Prostate gland (tissue), 2 donors: Measurements from ENCODE around the gene KDELR1. TPM values are rescaled to one million over a fixed set of nuclear protein-coding genes. Genes with fewer than 3 reads are reported as not detected.

ENCODE experiments used
- DNase-seq: peaks from one replicate; pipeline ENCODE4 v3.0.0-alpha.2; 2019; ENCODE audit warnings: low spot score
- H3K27ac ChIP-seq, 2 donors: fragments of 200-600 bp; sonication (generic); 2 replicates each; pipeline ENCODE4 v1.5.1; 2017 to 2019
- H3K27me3 ChIP-seq: fragments of 200-600 bp; sonication (generic); replicated peaks from 2 replicates; pipeline ENCODE4 v1.5.1; 2019; ENCODE audit not compliant: insufficient read depth
- H3K36me3 ChIP-seq, 2 donors: fragments of 200-600 bp; sonication (generic); 1 replicate in 1 of 2; 2 replicates in 1 of 2; pipeline versions ENCODE4 v1.5.1 to v1.8.1; 2017 to 2019
- H3K4me1 ChIP-seq: fragments of 200-600 bp; sonication (generic); replicated peaks from 2 replicates; pipeline ENCODE4 v1.5.1; 2019
- H3K4me3 ChIP-seq, 2 donors: fragments of 200-600 bp; sonication (generic); 2 replicates each; pipeline ENCODE4 v1.5.1; 2017 to 2019
- H3K9me3 ChIP-seq: fragments of 200-600 bp; sonication (generic); 2 replicates; pipeline ENCODE4 v1.5.1; 2017
- CTCF ChIP-seq, 4 experiments: fragments of 200-600 bp in 2 of 4; fragments of 450-650 bp in 2 of 4; sonication (generic) in 2 of 4; IDR thresholded peaks; 1 replicate in 3 of 4; 2 replicates in 1 of 4; pipeline ENCODE4 v1.5.1; 2016 to 2019; ENCODE audit warnings: antibody characterized with exemption in 4 of 4, mild to moderate bottlenecking in 2 of 4, moderate library complexity in 2 of 4
- POLR2A ChIP-seq: fragments of 450-650 bp; IDR thresholded peaks from one replicate; pipeline ENCODE4 v1.6.1; 2016; ENCODE audit warnings: antibody characterized with exemption, mild to moderate bottlenecking
- POLR2AphosphoS5 ChIP-seq: sonication (generic); formaldehyde crosslinking; IDR thresholded peaks from one replicate; pipeline ENCODE4 v1.6.1; 2017; ENCODE audit warnings: antibody characterized with exemption
- WGBS: methylation state at CpG from one replicate; pipeline ENCODE4 v1.1.5; 2018; 5-methylcytosine and 5-hydroxymethylcytosine counted together
- intact Hi-C: fragments of 100-400 bp; cut with DNase I; formaldehyde crosslinking; loops from one replicate; pipeline ENCODE4 v1.14.2; 2022
- total RNA-seq, 2 donors: library from RNA; depleted of rRNA; stranded (reverse); fragments of >200 nt; gene quantifications; one replicate each; pipeline ENCODE4 v1.1.0, GENCODE V29; 2016

The KDELR1 gene
- total RNA-seq, 2 donors from 2014 or later: 153 to 179 TPM

- TF ChIP-seq POLR2A (no peak), CTCF (IDR thresholded peaks at IDR 0.05) (no peak), POLR2AphosphoS5 (no peak)
- 96% methylated on average over 3 of the region's 3 CpGs for WGBS
- Histone ChIP-seq H3K4me3 (no peak overlapping the region), H3K9me3 (no peaks in the 10 kb centered on the region), H3K36me3 (no peaks in the 10 kb centered on the region), H3K27ac (no peak overlapping the region), H3K4me1 (peaks cover 3% of the 10 kb centered on the region), H3K27me3 (no peaks in the 10 kb centered on the region)
- intact Hi-C loops: loop anchor here (2.0 kb wide), 1 partner anchor 29 kb away; no protein-coding TSS in a partner anchor
- DNase-seq: no peak
Measured at GRCh38 chr19:48361912-48362311, 29.4 kb downstream of the KDELR1 start.

DNA sequence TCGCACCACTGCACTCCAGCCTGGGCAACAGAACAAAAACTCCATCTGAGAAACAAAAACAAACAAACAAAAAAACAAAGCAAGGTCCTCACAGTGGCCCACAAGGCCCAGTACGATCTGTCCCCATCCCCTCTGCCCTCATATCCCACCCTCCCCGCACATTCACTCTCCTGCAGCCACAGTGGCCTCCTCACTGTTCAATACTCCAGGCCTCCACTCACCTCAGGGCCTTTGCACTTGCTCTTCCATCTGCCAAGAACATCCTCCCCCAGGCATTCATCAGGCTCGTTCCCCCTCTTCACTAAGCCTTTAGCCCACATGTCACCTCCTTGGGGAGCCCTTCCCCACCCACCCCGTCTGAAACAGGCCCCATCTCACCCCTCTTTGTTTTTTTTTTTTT is 32.2 kb downstream of the KDELR1 start:
- H3K27me3 ChIP-seq: no peaks in the 10 kb centered on the region
- no peaks in the 10 kb centered on the region for H3K36me3 ChIP-seq
- WGBS: 97% methylated on average over 5 of the region's 5 CpGs
- H3K4me3 ChIP-seq: no peak overlapping the region
- no peaks in the 10 kb centered on the region for H3K9me3 ChIP-seq
- intact Hi-C loops: no loop called here
- no peak for DNase-seq
- H3K27ac ChIP-seq: no peak overlapping the region
- H3K4me1 ChIP-seq: no peaks in the 10 kb centered on the region
- TF ChIP-seq CTCF (IDR thresholded peaks at IDR 0.05): no peak
- no peak for TF ChIP-seq POLR2A
- no peak for TF ChIP-seq POLR2AphosphoS5

GRCh38 chr19:48355365-48355954 is 35.9 kb downstream of the KDELR1 start:
- TF ChIP-seq POLR2A (no peak), CTCF (IDR thresholded peaks at IDR 0.05) (no peak)
- no peak overlapping the region for H3K4me3 ChIP-seq
- intact Hi-C loops: no loop called here
- WGBS: 86% methylated on average over 12 of the region's 12 CpGs
- no peaks in the 10 kb centered on the region for H3K27me3 ChIP-seq
- H3K36me3 ChIP-seq: no peaks in the 10 kb centered on the region
- H3K9me3 ChIP-seq: no peaks in the 10 kb centered on the region
- no peak for DNase-seq
- H3K27ac ChIP-seq: no peak overlapping the region
- no peaks in the 10 kb centered on the region for H3K4me1 ChIP-seq

DNA sequence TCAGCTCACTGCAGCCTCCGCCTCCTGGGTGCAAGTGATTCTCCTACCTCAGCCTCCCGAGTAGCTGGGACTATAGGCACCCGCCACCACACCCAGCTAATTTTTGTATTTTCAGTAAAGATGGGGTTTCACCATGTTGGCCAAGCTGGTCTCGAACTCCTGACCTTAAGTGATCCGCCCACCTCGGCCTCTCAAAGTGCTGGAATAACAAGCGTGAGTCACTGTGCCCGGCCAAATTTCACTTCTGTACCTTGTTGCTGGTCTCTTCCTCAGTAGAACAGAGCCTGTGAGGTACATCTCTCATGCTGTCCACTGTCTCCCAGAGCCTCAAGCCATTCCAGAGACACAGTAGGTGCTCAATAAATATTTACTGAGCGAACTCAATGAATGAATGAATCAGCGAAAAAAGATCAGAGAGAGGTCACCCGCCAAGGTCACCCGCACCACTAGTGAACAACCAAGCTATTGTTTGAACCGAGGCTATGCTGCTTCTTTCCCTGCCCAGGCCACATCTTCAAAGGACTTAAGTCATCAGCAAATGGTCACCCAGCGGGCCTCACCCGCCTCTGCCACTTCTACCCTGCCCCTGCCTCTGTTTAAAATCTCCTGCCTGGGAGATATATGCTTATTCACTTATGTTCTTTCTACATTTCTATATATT is 36.9 kb downstream of the KDELR1 start:
- no peaks in the 10 kb centered on the region for H3K9me3 ChIP-seq
- no peaks in the 10 kb centered on the region for H3K4me1 ChIP-seq
- intact Hi-C loops: no loop called here
- H3K27ac ChIP-seq: no peak overlapping the region
- no peaks in the 10 kb centered on the region for H3K27me3 ChIP-seq
- TF ChIP-seq POLR2A (no peak), CTCF (IDR thresholded peaks at IDR 0.05) (no peak), POLR2AphosphoS5 (no peak)
- no peak for DNase-seq
- no peaks in the 10 kb centered on the region for H3K36me3 ChIP-seq
- no peak overlapping the region for H3K4me3 ChIP-seq
- WGBS: 86% methylated on average over 15 of the region's 15 CpGs

GRCh38 chr19:48353677-48354076 is 37.7 kb downstream of the KDELR1 start:
- no peak overlapping the region for H3K4me3 ChIP-seq
- intact Hi-C loops: no loop called here
- H3K27me3 ChIP-seq: no peaks in the 10 kb centered on the region
- no peaks in the 10 kb centered on the region for H3K36me3 ChIP-seq
- no peaks in the 10 kb centered on the region for H3K4me1 ChIP-seq
- WGBS: 88% methylated on average over 5 of the region's 5 CpGs
- no peaks in the 10 kb centered on the region for H3K9me3 ChIP-seq
- TF ChIP-seq CTCF (IDR thresholded peaks at IDR 0.05) (no peak), POLR2A (no peak)
- no peak for DNase-seq
- no peak overlapping the region for H3K27ac ChIP-seq
